Endodermal cell (in vitro differentiated cells): ENCODE measurements around the gene ATP2B1. TPM values are rescaled to one million over a fixed set of nuclear protein-coding genes. Genes with fewer than 3 reads are reported as not detected.

ENCODE experiments used
- DNase-seq: peaks from one replicate; pipeline ENCODE4 v3.0.0-alpha.2; 2017
- H3K27ac ChIP-seq: 2 replicates; pipeline ENCODE4 v1.5.1; 2013; ENCODE audit warnings: mild to moderate bottlenecking, low read depth, low read length, moderate library complexity
- H3K27me3 ChIP-seq: 2 replicates; pipeline ENCODE4 v1.6.1; 2013; ENCODE audit warnings: mild to moderate bottlenecking, low read length, moderate library complexity; ENCODE audit not compliant: insufficient read depth, control insufficient read depth, poor library complexity, severe bottlenecking
- H3K36me3 ChIP-seq: 2 replicates; pipeline ENCODE4 v1.7.0; 2013; ENCODE audit warnings: mild to moderate bottlenecking, low read length, moderate library complexity; ENCODE audit not compliant: control insufficient read depth, insufficient read depth
- H3K4me1 ChIP-seq: one replicate; pipeline ENCODE4 v1.7.0; 2013; ENCODE audit warnings: low read length; ENCODE audit not compliant: control insufficient read depth, insufficient read depth
- H3K4me3 ChIP-seq: 2 replicates; pipeline ENCODE4 v1.5.1; 2013; ENCODE audit warnings: mild to moderate bottlenecking, low read length, moderate library complexity
- H3K9ac ChIP-seq: 2 replicates; pipeline ENCODE4 v1.6.1; 2013; ENCODE audit warnings: mild to moderate bottlenecking, low read length, moderate library complexity; ENCODE audit not compliant: poor library complexity, severe bottlenecking; ENCODE audit errors: extremely low read depth
- H3K9me3 ChIP-seq: 2 replicates; pipeline ENCODE4 v1.6.1; 2013; ENCODE audit warnings: mild to moderate bottlenecking, low read length, moderate library complexity; ENCODE audit not compliant: control insufficient read depth
- H3K27ac Mint-ChIP-seq: 2 replicates; pipeline ENCODE4 v1.8.0; 2020; ENCODE audit warnings: mixed read lengths
- H3K27me3 Mint-ChIP-seq: 2 replicates; pipeline ENCODE4 v1.8.0; 2021; ENCODE audit warnings: mild to moderate bottlenecking, mixed read lengths; ENCODE audit not compliant: insufficient read depth
- H3K36me3 Mint-ChIP-seq: 2 replicates; pipeline ENCODE4 v1.8.0; 2020; ENCODE audit warnings: low read depth, mixed read lengths
- H3K4me1 Mint-ChIP-seq: 2 replicates; pipeline ENCODE4 v1.8.0; 2020; ENCODE audit warnings: mixed read lengths
- H3K4me3 Mint-ChIP-seq: 2 replicates; pipeline ENCODE4 v1.8.0; 2020; ENCODE audit warnings: mild to moderate bottlenecking, moderate library complexity, mixed read lengths
- H3K9me3 Mint-ChIP-seq: 2 replicates; pipeline ENCODE4 v1.8.0; 2020; ENCODE audit warnings: mild to moderate bottlenecking, mixed read lengths
- WGBS, 2 experiments: methylation state at CpG; one replicate each; pipeline versions ENCODE4 v1.1.5 to v1.1.7; 2013; ENCODE audit warnings: missing lambda C conversion rate in 2 of 2, mixed read lengths in 1 of 2; ENCODE audit not compliant: insufficient coverage in 1 of 2, insufficient read length in 1 of 2; 5-methylcytosine and 5-hydroxymethylcytosine counted together
- total RNA-seq, 2 donors: library from RNA; stranded (reverse); fragmentation: NEBNext Ultra II Directional in 1 of 2; extraction: Animal tissue kit (Norgen Biotek cat#: 25700) in 1 of 2; gene quantifications; 2 replicates in 1 of 2; 3 replicates in 1 of 2; pipeline ENCODE4 v1.2.1, GENCODE V29; 2021
- TF ChIP-seq, protein P1 (sequence below): fragments of 200-600 bp; sonication (generic); conservative IDR thresholded peaks from 2 replicates; pipeline ENCODE4 v1.5.0; 2021; ENCODE audit warnings: antibody characterized with exemption, mild to moderate bottlenecking

ATP2B1 gene
- total RNA-seq, 2 donors from 2014 or later: 66.7 to 81.9 TPM

DNA sequence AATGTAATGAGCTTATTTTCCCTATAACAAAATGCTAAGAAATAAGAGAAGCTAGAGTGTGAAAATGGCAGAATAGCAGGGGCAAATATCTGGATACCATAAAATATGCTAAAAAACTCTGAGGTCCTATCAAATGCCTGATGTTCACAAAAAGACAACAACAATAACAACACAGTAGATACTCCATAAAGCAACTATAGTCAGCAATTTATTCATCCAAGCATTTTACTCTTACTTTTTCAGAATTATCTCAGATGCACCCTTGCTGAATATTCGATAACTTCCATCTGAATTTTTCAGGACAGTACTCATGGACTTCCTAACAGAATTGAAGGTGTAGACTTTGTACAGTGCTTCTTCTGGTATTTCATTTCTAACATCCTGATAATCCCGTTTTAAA, 88.9 kb downstream of the ATP2B1 start:
- 98 to 100% methylated on average over 2 of the region's 2 CpGs for WGBS, 2 experiments

DNA sequence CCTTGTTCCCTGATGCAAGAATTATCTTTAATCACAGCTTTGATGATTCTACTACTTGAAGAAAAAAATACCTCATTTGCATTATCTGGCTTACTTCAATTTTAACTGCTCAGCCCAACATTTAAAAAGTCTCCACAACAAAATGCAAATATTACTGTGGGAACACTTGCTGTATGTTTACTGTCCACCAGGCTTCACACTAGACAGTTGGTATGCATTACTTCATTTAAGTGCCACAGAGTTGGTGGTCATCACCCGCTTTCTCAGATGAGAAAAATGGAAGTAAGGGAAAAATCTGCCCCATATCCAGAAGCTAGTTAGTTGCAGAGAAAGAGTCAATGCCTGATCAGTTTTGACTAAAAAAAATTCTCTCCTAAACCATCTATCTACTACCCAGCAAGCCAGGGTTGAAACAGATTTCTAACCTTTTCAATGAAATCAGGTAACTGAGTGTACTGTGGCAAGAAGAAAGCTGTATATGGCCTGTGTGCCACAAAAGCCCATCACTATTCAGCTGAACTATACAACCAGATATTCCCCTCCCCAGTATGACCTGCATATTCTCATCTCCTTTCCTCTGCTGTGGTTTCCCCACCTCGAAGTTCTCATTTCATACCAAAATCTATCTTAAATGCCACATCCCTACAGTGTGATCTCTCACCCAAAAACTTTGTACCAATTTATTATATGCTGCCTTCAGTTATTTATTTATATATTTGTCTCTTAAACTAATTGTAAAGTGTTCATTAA, 90.3 kb downstream of the ATP2B1 start:
- Mint-ChIP-seq H3K9me3 (no peaks in the 10 kb centered on the region), H3K27me3 (no peaks in the 10 kb centered on the region), H3K27ac (no peak overlapping the region), H3K4me1 (no peaks in the 10 kb centered on the region), H3K4me3 (no peak overlapping the region), H3K36me3 (peaks cover 31% of the 10 kb centered on the region)
- Histone ChIP-seq H3K36me3 (peaks cover 83% of the 10 kb centered on the region), H3K4me3 (no peak overlapping the region), H3K4me1 (no peaks in the 10 kb centered on the region), H3K9ac (no peak overlapping the region), H3K27me3 (no peaks in the 10 kb centered on the region), H3K9me3 (no peaks in the 10 kb centered on the region), H3K27ac (no peak overlapping the region)
- no peak for DNase-seq
- TF ChIP-seq, protein P1, sequence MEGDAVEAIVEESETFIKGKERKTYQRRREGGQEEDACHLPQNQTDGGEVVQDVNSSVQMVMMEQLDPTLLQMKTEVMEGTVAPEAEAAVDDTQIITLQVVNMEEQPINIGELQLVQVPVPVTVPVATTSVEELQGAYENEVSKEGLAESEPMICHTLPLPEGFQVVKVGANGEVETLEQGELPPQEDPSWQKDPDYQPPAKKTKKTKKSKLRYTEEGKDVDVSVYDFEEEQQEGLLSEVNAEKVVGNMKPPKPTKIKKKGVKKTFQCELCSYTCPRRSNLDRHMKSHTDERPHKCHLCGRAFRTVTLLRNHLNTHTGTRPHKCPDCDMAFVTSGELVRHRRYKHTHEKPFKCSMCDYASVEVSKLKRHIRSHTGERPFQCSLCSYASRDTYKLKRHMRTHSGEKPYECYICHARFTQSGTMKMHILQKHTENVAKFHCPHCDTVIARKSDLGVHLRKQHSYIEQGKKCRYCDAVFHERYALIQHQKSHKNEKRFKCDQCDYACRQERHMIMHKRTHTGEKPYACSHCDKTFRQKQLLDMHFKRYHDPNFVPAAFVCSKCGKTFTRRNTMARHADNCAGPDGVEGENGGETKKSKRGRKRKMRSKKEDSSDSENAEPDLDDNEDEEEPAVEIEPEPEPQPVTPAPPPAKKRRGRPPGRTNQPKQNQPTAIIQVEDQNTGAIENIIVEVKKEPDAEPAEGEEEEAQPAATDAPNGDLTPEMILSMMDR: peak; percentile 26
- 0 to 48% methylated on average over 1 to 2 of the region's 2 CpGs for WGBS, 2 experiments

More for the DNA sequence above, 88.9 kb downstream of the ATP2B1 start:
- peaks cover 23% of the 10 kb centered on the region for H3K36me3 Mint-ChIP-seq
- no peaks in the 10 kb centered on the region for H3K9me3 ChIP-seq
- H3K4me3 Mint-ChIP-seq: no peak overlapping the region
- H3K9ac ChIP-seq: no peak overlapping the region
- TF ChIP-seq, protein P1: no peak
- H3K4me3 ChIP-seq: no peak overlapping the region
- no peak overlapping the region for H3K27ac Mint-ChIP-seq
- H3K27me3 Mint-ChIP-seq: no peaks in the 10 kb centered on the region
- no peaks in the 10 kb centered on the region for H3K27me3 ChIP-seq
- H3K4me1 ChIP-seq: no peaks in the 10 kb centered on the region
- H3K36me3 ChIP-seq: peaks cover 76% of the 10 kb centered on the region
- H3K4me1 Mint-ChIP-seq: no peaks in the 10 kb centered on the region
- DNase-seq: no peak
- no peaks in the 10 kb centered on the region for H3K9me3 Mint-ChIP-seq
- H3K27ac ChIP-seq: no peak overlapping the region

DNA sequence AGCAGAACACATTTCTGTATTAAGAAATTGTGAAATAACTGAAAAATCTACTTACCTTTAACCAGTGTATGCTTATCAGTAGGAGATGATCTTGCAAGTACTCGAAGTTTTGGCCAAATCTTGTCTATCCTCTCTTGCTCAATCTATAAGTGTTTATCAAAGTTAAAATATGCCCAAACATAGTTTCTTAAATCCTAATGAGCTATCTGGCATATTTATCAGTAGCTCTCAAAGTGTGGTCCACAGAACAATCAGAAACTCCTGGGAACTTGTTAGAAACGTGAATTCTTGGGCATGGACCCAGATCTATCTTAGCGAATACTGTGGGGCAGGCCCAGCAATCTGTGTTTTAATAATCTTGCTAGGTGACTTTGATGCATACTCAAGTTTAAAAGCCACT, 98.3 kb downstream of the ATP2B1 start:
- TF ChIP-seq, protein P1: no peak
- Mint-ChIP-seq H3K36me3 (peaks cover 57% of the 10 kb centered on the region), H3K9me3 (no peaks in the 10 kb centered on the region), H3K27me3 (no peaks in the 10 kb centered on the region), H3K4me3 (no peak overlapping the region), H3K27ac (no peak overlapping the region), H3K4me1 (no peaks in the 10 kb centered on the region)
- DNase-seq: no peak
- Histone ChIP-seq H3K9ac (no peak overlapping the region), H3K27me3 (no peaks in the 10 kb centered on the region), H3K9me3 (no peaks in the 10 kb centered on the region), H3K4me1 (no peaks in the 10 kb centered on the region), H3K27ac (no peak overlapping the region), H3K4me3 (no peak overlapping the region), H3K36me3 (peaks cover 88% of the 10 kb centered on the region)
- WGBS, 2 experiments: 93 to 97% methylated on average over 2 to 3 of the region's 3 CpGs
